Aorta (tissue), 4 donors: ENCODE data around the gene ENSA. TPM values are rescaled to one million over a fixed set of nuclear protein-coding genes. Genes with fewer than 3 reads are reported as not detected.

Source experiments
- polyA plus RNA-seq, 2 donors: library from polyadenylated mRNA; stranded (reverse); fragments of 200-250 nt; gene quantifications; one replicate each; pipeline ENCODE4 v1.2.3, GENCODE V29; 2013
- total RNA-seq, 2 donors: library from RNA; stranded (reverse); fragmentation: NEBNext Ultra II Directional; extraction: Animal tissue kit (Norgen Biotek cat#: 25700); gene quantifications; one replicate each; pipeline ENCODE4 v1.2.1, GENCODE V29; 2021
- donor health status: healthy with polysubstance abuse.
- donor health status: Bipolar disorder and iron deficiency.
- donor health status: DM: no; HTN: no; CAD: no.
- donor health status: DM: yes; HTN: yes; CAD: no.

Gene ENSA
- total and polyA plus RNA-seq, 4 donors, result 113 to 178 (median 143) TPM

Other genes with a start within 250 kb of the ENSA start
- 10 to 100 TPM; 10.6 to 16.9 TPM for gene TARS2, start 142.2 kb downstream of the ENSA start, total RNA-seq
- 10 to 100 TPM in 1 of 2 donors, 1 to 10 TPM in 1; 8.4 to 18.6 TPM for gene TARS2, start 142.2 kb downstream of the ENSA start, polyA plus RNA-seq
- gene ECM1, start 121.5 kb downstream of the ENSA start, total RNA-seq, result 10 to 100 TPM; 26.3 to 57.6 TPM
- 10 to 100 TPM in 1 of 2 donors, 1 to 10 TPM in 1; 8.1 to 32.6 TPM for gene ECM1, start 121.5 kb downstream of the ENSA start, polyA plus RNA-seq
- gene FALEC, start 113.9 kb downstream of the ENSA start, total RNA-seq, result under 1 TPM in 1 of 2 donors, not detected in 1; 0.99 TPM
- gene FALEC, start 113.9 kb downstream of the ENSA start, polyA plus RNA-seq, result 1 to 10 TPM in 1 of 2 donors, not detected in 1; 1.1 TPM
- gene ADAMTSL4, start 80.2 kb downstream of the ENSA start, total RNA-seq, result 10 to 100 TPM; 94.4 to 98.0 TPM
- 10 to 100 TPM in 1 of 2 donors, 1 to 10 TPM in 1; 8.8 to 50.4 TPM for gene ADAMTSL4, start 80.2 kb downstream of the ENSA start, polyA plus RNA-seq
- 100 to 1,000 TPM; 247 to 533 TPM for gene MCL1, start 50.0 kb downstream of the ENSA start, total RNA-seq
- 100 to 1,000 TPM; 146 to 200 TPM for gene MCL1, start 50.0 kb downstream of the ENSA start, polyA plus RNA-seq
- gene GOLPH3L, start 67.5 kb upstream of the ENSA start, total RNA-seq, result 10 to 100 TPM; 23.9 to 27.6 TPM
- gene GOLPH3L, start 67.5 kb upstream of the ENSA start, polyA plus RNA-seq, result 10 to 100 TPM; 15.8 to 17.0 TPM
- gene HORMAD1, start 91.3 kb upstream of the ENSA start, total RNA-seq, result under 1 TPM; 0.72 to 0.84 TPM
- not detected for gene HORMAD1, start 91.3 kb upstream of the ENSA start, polyA plus RNA-seq
- gene CTSS, start 136.2 kb upstream of the ENSA start, total RNA-seq, result 100 to 1,000 TPM in 1 of 2 donors, 10 to 100 TPM in 1; 68.2 to 128 TPM
- gene CTSS, start 136.2 kb upstream of the ENSA start, polyA plus RNA-seq, result 10 to 100 TPM; 16.8 to 94.4 TPM
- 100 to 1,000 TPM in 1 of 2 donors, 10 to 100 TPM in 1; 50.0 to 107 TPM for gene CTSK, start 178.6 kb upstream of the ENSA start, total RNA-seq
- gene CTSK, start 178.6 kb upstream of the ENSA start, polyA plus RNA-seq, result 100 to 1,000 TPM in 1 of 2 donors, 10 to 100 TPM in 1; 75.0 to 115 TPM
- 10 to 100 TPM; 60.1 to 74.0 TPM for gene ARNT, start 247.0 kb upstream of the ENSA start, total RNA-seq
- gene ARNT, start 247.0 kb upstream of the ENSA start, polyA plus RNA-seq, result 10 to 100 TPM; 20.3 to 20.8 TPM